Memory B cell (primary cell): ENCODE measurements around the gene SPPL2C.

Experiments
- ATAC-seq: fragments of 150-1000 bp; cut with Tn5 transposase; 2 replicates; pipeline ENCODE4 v1.10.0; 2021; ENCODE audit warnings: low read depth, mild to moderate bottlenecking, moderate library complexity
- DNase-seq, 2 donors: peaks; one replicate each; pipeline ENCODE4 v3.0.0; 2022; ENCODE audit warnings: low spot score in 2 of 2
- H3K27ac Mint-ChIP-seq: one replicate; pipeline ENCODE4 v1.8.0; 2022; ENCODE audit warnings: mild to moderate bottlenecking, moderate library complexity, mixed read lengths
- H3K27me3 Mint-ChIP-seq: one replicate; pipeline ENCODE4 v1.8.0; 2022; ENCODE audit warnings: mixed read lengths
- H3K36me3 Mint-ChIP-seq: one replicate; pipeline ENCODE4 v1.8.0; 2022; ENCODE audit warnings: mild to moderate bottlenecking, mixed read lengths
- H3K4me1 Mint-ChIP-seq: one replicate; pipeline ENCODE4 v1.8.0; 2022; ENCODE audit warnings: mixed read lengths
- H3K4me3 Mint-ChIP-seq: one replicate; pipeline ENCODE4 v1.8.0; 2022; ENCODE audit warnings: mild to moderate bottlenecking, moderate library complexity, mixed read lengths
- H3K9me3 Mint-ChIP-seq: one replicate; pipeline ENCODE4 v1.8.0; 2022; ENCODE audit warnings: mixed read lengths

Gene SPPL2C

GRCh38 chr17:45837187-45837586 is 7.5 kb upstream of the SPPL2C start:
- ATAC-seq (no peak), DNase-seq (no peak)
- H3K9me3 Mint-ChIP-seq = no peaks in the 10 kb centered on the region
- H3K4me3 Mint-ChIP-seq = no peak overlapping the region
- H3K4me1 Mint-ChIP-seq = no peaks in the 10 kb centered on the region
- H3K27me3 Mint-ChIP-seq = peaks cover 7% of the 10 kb centered on the region
- no peak overlapping the region for H3K27ac Mint-ChIP-seq
- no peaks in the 10 kb centered on the region for H3K36me3 Mint-ChIP-seq

- no peak for ATAC-seq
- Mint-ChIP-seq H3K36me3 (no peaks in the 10 kb centered on the region), H3K9me3 (no peaks in the 10 kb centered on the region), H3K27ac (no peak overlapping the region), H3K4me3 (no peak overlapping the region), H3K27me3 (peaks cover 7% of the 10 kb centered on the region), H3K4me1 (no peaks in the 10 kb centered on the region)
- DNase-seq = no peak
Measured at GRCh38 chr17:45837603-45838002, 7.1 kb upstream of the SPPL2C start.

GRCh38 chr17:45838751-45839295 is 5.9 kb upstream of the SPPL2C start:
- H3K4me1 Mint-ChIP-seq = no peaks in the 10 kb centered on the region
- no peaks in the 10 kb centered on the region for H3K36me3 Mint-ChIP-seq
- H3K9me3 Mint-ChIP-seq = no peaks in the 10 kb centered on the region
- H3K4me3 Mint-ChIP-seq = no peak overlapping the region
- ATAC-seq (no peak), DNase-seq (no peak)
- peaks cover 7% of the 10 kb centered on the region for H3K27me3 Mint-ChIP-seq
- no peak overlapping the region for H3K27ac Mint-ChIP-seq

DNA sequence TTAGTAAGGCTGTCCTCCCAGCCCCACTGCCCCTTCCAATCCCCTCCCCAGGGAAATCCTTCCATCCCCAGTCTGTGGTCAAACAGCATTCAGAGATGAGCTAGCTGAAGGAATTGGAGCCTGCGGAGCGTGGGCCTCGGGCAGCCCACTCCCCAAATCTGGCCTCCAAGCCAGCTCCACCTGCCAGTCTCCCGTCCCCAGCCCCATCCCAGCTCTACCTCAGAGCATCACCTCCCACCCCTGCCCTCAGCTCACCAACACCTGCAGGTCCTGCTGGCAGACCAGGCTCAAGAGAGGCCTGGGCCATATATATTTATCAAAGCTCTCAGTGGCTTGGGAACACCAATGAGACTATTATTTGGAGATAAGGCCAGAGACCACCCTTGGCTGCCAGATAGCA is 5.2 kb upstream of the SPPL2C start:
- no peak for DNase-seq
- H3K27me3 Mint-ChIP-seq = peaks cover 7% of the 10 kb centered on the region
- no peaks in the 10 kb centered on the region for H3K4me1 Mint-ChIP-seq
- H3K9me3 Mint-ChIP-seq = no peaks in the 10 kb centered on the region
- H3K36me3 Mint-ChIP-seq = no peaks in the 10 kb centered on the region
- H3K27ac Mint-ChIP-seq = no peak overlapping the region
- no peak for ATAC-seq
- no peak overlapping the region for H3K4me3 Mint-ChIP-seq

- Mint-ChIP-seq H3K36me3 (no peaks in the 10 kb centered on the region), H3K27ac (no peak overlapping the region), H3K27me3 (peaks cover 10% of the 10 kb centered on the region), H3K9me3 (no peaks in the 10 kb centered on the region), H3K4me1 (no peaks in the 10 kb centered on the region), H3K4me3 (no peak overlapping the region)
- no peak for DNase-seq
- ATAC-seq = no peak
Measured at GRCh38 chr17:45841186-45841585, 3.5 kb upstream of the SPPL2C start.

GRCh38 chr17:45841883-45842525 is 2.7 kb upstream of the SPPL2C start:
- Mint-ChIP-seq H3K36me3 (no peaks in the 10 kb centered on the region), H3K4me3 (no peak overlapping the region), H3K27me3 (peaks cover 10% of the 10 kb centered on the region), H3K4me1 (no peaks in the 10 kb centered on the region), H3K27ac (no peak overlapping the region), H3K9me3 (no peaks in the 10 kb centered on the region)
- DNase-seq (no peak), ATAC-seq (no peak)

DNA sequence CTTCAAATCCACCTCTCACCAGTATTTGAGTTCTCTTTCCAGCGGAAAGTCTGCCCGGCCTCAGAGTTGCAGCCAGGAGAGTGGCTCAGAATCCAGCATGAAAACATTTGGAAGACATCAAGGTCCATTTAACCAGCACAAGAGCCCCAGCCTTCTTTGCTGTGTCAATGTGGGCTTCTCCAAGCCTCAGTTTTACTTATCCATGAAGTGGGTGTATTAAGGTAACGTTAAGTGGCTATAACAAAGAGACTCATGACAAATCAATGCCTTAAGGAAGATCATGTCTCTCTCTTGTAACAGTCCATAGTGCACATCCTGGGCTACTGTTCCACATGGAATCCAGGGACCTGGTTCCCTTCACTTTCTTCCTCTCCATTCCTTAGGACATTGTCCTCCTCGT is 959 bp upstream of the SPPL2C start:
- no peak overlapping the region for H3K4me3 Mint-ChIP-seq

GRCh38 chr17:45845376-45846185 is 900 bp downstream of the SPPL2C start:
- DNase-seq (no peak), ATAC-seq (no peak)
- Mint-ChIP-seq H3K9me3 (no peaks in the 10 kb centered on the region), H3K27me3 (peaks cover 20% of the 10 kb centered on the region), H3K36me3 (no peaks in the 10 kb centered on the region), H3K4me1 (no peaks in the 10 kb centered on the region), H3K4me3 (no peak overlapping the region), H3K27ac (no peak overlapping the region)

More for the DNA sequence above, 959 bp upstream of the SPPL2C start:
- no peaks in the 10 kb centered on the region for H3K4me1 Mint-ChIP-seq
- no peaks in the 10 kb centered on the region for H3K9me3 Mint-ChIP-seq
- no peak overlapping the region for H3K27ac Mint-ChIP-seq
- DNase-seq = no peak
- no peak for ATAC-seq
- H3K27me3 Mint-ChIP-seq = peaks cover 16% of the 10 kb centered on the region
- H3K36me3 Mint-ChIP-seq = no peaks in the 10 kb centered on the region

GRCh38 chr17:45846223-45846622 is 1.5 kb downstream of the SPPL2C start:
- Mint-ChIP-seq H3K27me3 (peaks cover 22% of the 10 kb centered on the region), H3K36me3 (no peaks in the 10 kb centered on the region), H3K4me3 (no peak overlapping the region), H3K27ac (no peak overlapping the region), H3K9me3 (no peaks in the 10 kb centered on the region), H3K4me1 (no peaks in the 10 kb centered on the region)
- DNase-seq (no peak), ATAC-seq (no peak)

GRCh38 chr17:45846646-45847045 is 2.0 kb downstream of the SPPL2C start:
- H3K36me3 Mint-ChIP-seq = no peaks in the 10 kb centered on the region

DNA sequence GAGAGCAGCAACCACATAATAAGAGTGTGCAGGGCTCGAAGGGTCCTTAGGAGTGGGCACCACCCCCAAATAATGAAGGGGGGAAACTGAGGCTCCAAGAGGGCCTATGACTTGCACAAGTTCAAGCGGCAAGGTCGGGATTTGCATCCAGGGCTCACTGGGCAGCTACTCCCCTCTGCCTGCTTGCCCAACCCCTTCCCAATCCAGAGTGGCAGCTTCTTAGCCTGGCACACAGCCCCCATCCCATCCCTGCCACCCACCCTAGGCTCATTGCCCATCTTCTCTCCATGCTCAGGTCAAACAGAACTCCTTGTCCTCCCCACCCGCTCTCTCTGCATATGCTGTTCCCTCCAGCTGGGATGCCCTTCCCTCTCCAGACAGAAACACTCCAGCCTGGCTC is 2.4 kb downstream of the SPPL2C start:
- no peak for ATAC-seq
- H3K27ac Mint-ChIP-seq = no peak overlapping the region
- peaks cover 19% of the 10 kb centered on the region for H3K27me3 Mint-ChIP-seq
- H3K36me3 Mint-ChIP-seq = no peaks in the 10 kb centered on the region
- H3K4me3 Mint-ChIP-seq = no peak overlapping the region
- H3K4me1 Mint-ChIP-seq = no peaks in the 10 kb centered on the region
- no peaks in the 10 kb centered on the region for H3K9me3 Mint-ChIP-seq
- DNase-seq = no peak

More at GRCh38 chr17:45846646-45847045, 2.0 kb downstream of the SPPL2C start:
- Mint-ChIP-seq H3K4me1 (no peaks in the 10 kb centered on the region), H3K9me3 (no peaks in the 10 kb centered on the region), H3K27me3 (peaks cover 21% of the 10 kb centered on the region), H3K4me3 (no peak overlapping the region), H3K27ac (no peak overlapping the region)
- DNase-seq (no peak), ATAC-seq (no peak)

DNA sequence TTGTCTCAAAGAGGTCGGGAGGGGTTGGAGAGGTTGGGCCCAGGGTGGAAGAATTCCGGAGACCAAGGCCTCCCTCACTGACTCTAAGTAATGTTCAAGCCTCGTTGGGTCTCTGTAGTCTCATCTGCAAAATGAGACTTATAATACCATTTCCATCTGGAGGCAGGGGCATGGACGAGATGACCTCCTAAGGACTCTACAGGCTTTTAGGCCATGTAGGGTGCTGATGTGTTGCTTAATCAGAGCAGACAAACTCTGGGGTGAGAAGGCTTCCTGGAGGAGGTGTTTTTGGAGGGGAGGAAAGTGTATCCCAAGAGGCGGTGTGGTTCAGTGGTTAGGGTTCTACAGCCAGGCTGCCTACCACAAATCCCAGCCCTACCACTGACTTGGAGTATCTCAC is 3.1 kb downstream of the SPPL2C start:
- H3K4me3 Mint-ChIP-seq = no peak overlapping the region
- no peaks in the 10 kb centered on the region for H3K9me3 Mint-ChIP-seq
- no peaks in the 10 kb centered on the region for H3K36me3 Mint-ChIP-seq
- ATAC-seq (no peak), DNase-seq (no peak)
- peaks cover 2% of the 10 kb centered on the region for H3K4me1 Mint-ChIP-seq
- H3K27me3 Mint-ChIP-seq = peaks cover 21% of the 10 kb centered on the region
- H3K27ac Mint-ChIP-seq = no peak overlapping the region

- DNase-seq (no peak), ATAC-seq (no peak)
- H3K27me3 Mint-ChIP-seq = peaks cover 23% of the 10 kb centered on the region
- no peak overlapping the region for H3K4me3 Mint-ChIP-seq
- no peaks in the 10 kb centered on the region for H3K36me3 Mint-ChIP-seq
- no peak overlapping the region for H3K27ac Mint-ChIP-seq
- H3K9me3 Mint-ChIP-seq = no peaks in the 10 kb centered on the region
- peaks cover 2% of the 10 kb centered on the region for H3K4me1 Mint-ChIP-seq
Measured at GRCh38 chr17:45848405-45848804, 3.7 kb downstream of the SPPL2C start.

GRCh38 chr17:45848868-45849535 is 4.3 kb downstream of the SPPL2C start:
- Mint-ChIP-seq H3K27me3 (peaks cover 24% of the 10 kb centered on the region), H3K9me3 (no peaks in the 10 kb centered on the region), H3K4me1 (peaks cover 2% of the 10 kb centered on the region), H3K36me3 (no peaks in the 10 kb centered on the region), H3K27ac (no peak overlapping the region), H3K4me3 (no peak overlapping the region)
- DNase-seq (no peak), ATAC-seq (no peak)
